GM21515 (cell line): Measurements from ENCODE around the gene ALDH3B1.

Experiments
- ATAC-seq: cut with Tn5 transposase; IDR thresholded peaks from one replicate; pipeline ENCODE4 v1.9.1; 2021; ENCODE audit not compliant: unreplicated experiment

ALDH3B1 gene

DNA sequence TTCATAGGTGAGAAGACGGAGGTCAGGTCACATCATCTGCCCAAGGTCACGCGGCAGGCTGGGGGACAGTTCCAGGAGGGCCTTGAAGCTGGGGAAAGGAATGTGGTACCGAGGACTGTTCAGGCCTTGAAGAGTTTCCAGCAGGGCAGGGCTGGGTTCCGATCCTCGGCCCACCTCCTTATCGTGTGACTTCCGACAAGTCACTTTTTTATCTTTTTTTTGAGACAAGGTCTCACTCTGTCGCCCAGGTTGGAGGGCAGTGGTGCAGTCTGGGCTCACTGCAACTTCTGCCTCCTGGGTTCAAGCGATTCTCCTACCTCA, 21.0 kb downstream of the ALDH3B1 start:
- ATAC-seq = no peak

DNA sequence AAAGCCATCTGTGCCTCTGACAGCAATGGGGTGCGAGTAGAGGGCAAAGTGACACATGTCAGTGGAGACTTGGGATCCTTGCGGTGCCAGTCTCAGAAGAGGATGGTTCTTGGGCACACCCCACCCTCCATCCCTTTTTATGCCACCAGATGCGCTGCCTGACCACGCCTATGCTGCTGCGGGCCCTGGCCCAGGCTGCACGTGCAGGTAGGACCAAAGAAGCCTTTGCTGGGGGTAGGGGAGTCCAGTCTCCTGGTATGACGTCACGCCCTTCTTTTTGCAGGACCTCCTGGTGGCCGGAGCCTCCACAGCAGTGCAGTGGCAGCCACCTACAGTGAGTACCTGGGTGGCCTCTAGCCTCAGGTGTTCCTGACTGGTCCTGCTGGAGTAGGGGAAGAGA, 21.9 kb downstream of the ALDH3B1 start:
- ATAC-seq = no peak

DNA sequence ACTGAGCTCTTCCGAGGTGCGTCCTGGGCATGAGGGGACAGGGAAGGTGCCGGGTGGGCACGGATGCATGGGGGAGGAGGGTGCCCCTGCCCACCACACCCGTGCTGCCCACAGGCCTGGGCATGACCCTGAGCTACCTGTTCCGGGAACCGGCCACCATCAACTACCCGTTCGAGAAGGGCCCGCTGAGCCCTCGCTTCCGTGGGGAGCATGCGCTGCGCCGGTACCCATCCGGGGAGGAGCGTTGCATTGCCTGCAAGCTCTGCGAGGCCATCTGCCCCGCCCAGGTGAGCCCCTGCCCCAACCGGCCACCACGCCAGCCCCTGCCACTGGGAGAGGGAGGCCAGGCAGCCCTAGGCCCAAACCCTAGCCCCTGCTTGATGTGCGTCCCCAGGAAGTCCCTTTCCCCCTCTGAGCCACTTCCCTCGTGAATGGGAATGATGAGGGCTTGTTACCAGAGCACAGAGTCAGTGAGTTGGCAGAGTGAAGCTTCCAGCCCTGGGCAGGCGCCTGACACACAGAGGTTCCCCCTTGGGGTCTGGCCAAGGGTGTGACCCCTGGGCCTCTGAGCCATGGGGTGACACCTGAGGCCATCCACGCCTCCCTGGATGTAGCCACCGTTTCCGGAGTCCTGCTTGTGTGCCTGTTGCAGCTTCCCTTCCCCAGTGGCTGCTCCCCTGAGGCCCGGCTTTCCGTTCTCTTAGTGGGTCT, 23.0 kb downstream of the ALDH3B1 start:
- ATAC-seq = no peak

DNA sequence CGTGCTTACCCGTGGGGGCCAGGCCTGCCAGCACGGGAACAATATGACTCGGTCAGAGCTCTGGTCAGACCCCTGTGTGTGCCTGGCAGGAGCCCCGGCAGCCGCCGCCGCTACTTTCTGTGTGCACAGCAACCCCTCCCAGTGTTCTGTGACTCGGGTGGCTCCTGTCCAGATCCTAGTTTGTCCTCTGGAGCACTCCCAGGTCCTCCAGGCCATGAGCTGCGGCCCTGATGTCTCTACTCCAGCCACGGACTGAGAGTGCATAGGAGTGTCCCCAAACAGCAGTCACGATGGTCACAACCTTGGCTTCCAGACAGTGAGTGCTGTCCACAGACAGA, 23.6 kb downstream of the ALDH3B1 start:
- no peak for ATAC-seq

DNA sequence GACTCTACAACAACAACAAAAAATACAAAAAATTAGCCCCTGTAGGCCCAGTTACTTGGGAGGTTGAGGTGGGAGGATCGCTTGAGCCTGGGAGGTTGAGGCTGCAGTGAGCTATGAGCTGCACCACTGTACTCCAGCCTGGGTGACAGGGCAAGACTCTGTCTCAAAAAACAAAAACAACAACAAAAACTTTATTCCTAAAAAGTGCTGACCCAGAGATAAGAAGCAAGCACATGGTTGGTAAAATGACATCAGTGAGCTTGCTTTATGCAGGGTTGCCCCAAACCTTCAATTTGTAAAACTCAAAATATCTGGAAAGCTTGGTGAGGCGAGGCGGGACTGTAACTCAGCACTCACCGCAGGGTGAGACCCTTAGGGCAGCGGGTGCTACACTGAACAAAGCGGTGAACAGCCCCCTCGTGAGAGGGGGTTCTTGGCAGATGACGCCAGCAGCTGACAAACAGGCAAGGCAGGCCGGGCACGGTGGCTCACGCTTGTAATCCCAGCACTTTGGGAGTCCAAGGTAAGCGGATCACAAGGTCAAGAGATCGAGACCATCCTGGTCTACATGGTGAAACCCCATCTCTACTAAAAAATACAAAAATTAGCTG, 25.2 kb downstream of the ALDH3B1 start:
- ATAC-seq = no peak

DNA sequence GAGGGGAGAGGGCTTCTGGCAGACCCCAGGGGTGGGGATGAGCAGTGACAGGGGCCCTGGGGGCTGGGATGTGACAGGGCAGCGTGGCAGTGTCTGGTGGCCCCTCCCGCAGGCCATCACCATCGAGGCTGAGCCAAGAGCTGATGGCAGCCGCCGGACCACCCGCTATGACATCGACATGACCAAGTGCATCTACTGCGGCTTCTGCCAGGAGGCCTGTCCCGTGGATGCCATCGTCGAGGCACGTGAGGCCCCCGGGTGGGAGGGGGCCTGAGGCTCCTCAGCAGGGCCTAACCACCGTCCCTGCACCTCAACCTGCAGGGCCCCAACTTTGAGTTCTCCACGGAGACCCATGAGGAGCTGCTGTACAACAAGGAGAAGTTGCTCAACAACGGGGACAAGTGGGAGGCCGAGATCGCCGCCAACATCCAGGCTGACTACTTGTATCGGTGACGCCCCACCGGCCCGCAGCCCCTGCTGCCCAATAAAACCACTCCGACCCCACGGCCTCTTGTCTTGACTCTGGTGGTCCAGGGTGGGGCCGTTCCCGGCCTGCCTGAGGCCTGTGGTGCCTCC, 26.1 kb downstream of the ALDH3B1 start:
- ATAC-seq = no peak

DNA sequence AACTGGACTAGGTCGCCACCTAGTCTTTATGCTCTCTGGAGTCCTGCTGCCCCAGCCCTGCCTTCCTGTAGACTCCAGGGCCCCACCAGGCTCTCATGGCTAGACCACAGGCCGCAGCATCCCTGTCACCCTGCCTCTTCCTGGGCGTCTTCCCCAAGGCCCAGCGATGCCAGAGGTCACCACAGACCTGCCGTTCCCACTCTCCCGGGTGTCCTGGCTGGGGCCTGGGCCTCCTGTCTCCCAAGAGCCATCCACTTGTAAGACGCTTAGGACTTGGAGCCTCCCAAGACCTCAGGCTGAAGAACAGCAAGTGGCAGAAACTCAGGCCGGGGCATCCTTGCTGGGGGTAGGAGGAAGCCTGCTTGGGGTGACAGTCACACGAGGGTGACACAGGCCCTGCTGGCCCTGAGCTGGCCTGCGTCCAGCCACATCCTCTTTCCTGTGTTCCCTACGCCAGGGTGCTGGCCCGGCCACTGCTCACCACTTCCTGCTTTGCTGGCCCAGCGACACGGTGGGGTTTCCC, 26.7 kb downstream of the ALDH3B1 start:
- ATAC-seq = no peak

DNA sequence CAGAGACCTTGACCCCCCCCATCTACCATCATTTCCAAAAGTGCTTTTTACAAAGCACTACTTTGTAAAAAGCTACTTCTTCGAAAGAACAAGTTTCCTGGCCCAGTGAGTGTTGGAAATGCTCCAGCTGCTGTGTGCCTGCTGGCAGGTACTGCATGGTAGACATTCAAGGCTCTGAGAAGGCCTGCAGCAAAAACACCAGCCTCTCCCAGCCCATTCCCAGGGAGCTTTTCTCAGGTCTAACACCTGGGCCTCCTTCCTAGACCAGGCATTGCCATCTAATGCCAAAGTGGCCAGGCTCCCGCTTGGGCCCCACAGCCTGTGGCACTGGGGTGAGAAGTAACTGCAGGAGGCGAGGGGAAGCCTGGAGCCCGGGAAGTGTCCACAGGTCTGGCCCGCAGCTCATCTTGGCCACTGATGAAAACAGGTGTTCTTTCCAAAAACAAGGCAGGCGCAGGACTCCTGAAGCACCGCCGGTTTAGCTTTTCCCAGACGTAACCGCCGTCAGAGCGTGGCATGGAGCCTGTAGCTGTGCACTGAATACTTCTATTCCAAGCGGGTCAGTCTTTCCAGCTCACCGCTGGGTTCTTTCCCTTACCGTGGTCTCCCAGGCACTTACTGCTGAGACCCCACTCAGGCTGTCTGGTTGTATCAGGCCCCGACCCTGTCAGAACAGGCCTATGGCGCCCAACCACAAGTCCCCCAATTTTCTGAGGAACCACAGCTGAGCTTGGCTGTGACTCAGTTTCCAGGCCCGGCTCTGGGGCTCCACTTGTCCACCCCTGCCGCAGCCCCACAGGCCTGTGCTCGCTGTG, 27.5 kb downstream of the ALDH3B1 start:
- no peak for ATAC-seq

DNA sequence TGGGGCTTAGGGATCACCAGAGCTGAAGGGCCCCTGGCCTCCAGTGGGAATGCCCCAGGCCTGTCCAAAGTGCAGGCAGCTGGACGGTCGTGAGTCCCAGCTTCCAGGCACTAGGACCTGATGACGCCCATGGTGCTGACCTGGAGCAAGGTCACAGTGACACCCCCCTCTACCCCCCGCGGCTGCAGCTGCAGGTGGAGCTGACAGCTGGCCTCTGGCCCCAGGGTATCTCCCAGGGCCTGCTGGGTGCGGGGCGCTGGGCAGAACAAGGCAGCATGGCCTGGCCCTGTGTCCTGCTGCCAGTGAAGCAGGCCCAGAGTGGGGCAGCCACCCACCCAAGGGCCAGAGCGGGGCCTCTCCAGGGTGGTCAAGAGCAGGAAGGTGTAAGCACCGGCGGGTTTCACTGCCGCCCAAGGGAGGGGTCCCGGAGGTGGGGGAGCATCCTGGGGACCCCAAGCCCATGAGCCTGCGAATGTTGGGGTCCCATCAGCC, 28.1 kb downstream of the ALDH3B1 start:
- no peak for ATAC-seq

DNA sequence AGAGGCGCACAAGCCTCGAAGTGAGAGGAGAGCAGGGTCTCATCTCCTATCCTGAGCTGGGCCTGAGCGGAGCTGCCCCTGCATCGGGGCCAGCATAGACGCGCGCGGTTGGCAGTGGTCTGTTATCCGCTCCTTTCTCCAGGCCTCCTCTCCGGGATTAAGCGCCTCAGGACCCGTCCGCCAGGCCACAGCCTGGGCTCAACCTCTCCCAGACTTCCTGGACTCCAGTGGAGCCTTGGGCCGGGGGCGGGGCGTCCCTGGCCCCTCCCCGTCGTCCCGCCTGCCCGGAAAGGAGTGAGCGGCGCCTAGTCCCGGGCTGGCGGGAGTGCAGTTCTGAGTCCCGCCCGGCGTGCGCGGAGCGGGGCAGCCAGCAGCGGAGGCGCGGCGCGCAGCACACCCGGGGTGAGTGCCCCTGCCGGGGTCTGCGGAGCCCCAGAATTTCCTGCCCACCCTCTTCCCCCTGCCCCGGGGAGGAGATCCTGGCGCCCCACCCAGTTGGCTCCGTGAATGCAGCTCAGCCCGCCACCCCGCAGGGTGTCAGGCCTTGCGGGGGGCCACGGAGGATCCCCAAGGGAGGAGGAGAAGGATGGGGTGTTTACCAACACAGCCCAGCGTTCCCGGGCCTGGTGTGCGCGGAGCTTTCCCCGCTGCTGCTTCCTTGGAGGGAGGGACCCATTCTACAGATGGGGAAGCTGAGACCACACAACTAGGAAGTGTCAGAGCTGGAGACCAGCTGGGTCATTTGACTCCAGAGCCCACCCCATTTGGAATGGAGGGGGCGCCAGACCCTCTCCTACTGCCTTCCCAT, 28.8 kb downstream of the ALDH3B1 start, which contains the start of gene TCIRG1:
TCIRG1 (plus strand) TSS at position 308 of the 808 bp plus-strand sequence. CDS start 2,247 bp downstream, outside the sequence.
- peak; percentile 39 for ATAC-seq

DNA sequence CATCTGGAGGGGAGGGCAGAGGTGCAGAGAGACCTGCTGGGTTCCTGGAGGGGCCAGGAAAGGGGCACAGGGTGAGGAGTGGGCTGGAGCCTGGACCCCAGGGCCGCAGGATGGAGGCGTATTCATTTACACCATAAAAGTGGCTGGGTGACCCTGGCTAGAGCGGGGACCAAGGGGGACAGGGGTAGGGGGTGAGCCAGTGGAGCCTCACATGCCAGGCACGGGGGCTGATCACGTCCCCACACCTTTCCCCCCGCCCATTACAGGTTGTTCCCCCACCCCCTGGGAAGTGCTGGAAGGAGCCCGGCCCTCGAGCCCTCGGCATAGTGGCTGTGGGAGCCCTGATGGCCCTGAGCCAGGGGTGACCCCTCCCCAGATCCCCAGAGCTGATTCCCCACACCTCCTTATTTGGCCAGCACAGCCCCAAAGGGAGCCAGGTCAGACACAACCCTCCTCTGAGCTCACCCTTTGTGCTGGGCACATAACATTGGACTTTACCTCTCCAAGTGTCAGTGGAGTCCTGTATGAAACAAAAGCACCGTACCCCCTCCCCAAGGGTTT, 29.5 kb downstream of the ALDH3B1 start:
- no peak for ATAC-seq

DNA sequence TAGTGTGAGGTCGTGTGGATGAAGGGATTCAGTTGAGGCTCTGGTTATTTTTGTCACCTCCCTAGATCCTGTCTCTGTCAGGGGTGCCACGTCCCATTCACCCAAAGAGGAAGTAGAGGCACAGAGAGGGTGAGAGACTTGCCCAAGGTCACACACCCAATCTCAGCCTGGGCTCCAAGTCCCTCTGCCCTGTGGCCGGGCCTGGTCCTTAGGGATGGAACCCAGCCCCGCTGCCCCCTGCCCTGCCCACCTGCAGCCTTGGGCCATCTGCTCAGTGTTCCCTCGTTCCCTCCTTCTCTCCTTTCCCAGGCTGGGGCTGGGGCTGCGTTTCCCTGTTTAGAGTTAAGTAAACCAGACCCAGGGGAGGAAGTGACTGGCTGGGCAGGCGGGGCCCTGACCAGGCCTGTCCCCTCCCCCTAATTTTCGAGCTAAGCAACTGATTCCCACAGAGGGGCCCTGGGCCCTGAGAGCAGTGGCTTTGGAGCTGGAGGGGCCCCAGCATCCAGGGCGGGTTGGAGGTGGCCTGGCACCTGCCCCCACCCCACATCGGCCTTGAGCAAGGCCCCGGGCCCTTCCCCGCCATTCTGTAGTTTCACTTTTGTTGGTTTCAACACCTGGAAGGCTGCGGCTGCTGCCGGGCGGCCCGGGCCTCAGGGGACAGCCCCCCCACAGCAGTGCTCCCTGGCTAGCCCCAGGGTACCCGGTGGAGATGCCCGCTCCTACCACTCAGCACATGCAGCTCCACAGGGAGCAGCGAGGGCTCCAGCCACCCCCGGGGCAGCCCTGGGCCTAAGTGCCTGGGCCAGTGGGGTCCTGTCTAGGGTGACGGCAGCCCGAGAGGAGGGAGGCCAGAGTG, 30.2 kb downstream of the ALDH3B1 start:
- ATAC-seq = peak; percentile 46

DNA sequence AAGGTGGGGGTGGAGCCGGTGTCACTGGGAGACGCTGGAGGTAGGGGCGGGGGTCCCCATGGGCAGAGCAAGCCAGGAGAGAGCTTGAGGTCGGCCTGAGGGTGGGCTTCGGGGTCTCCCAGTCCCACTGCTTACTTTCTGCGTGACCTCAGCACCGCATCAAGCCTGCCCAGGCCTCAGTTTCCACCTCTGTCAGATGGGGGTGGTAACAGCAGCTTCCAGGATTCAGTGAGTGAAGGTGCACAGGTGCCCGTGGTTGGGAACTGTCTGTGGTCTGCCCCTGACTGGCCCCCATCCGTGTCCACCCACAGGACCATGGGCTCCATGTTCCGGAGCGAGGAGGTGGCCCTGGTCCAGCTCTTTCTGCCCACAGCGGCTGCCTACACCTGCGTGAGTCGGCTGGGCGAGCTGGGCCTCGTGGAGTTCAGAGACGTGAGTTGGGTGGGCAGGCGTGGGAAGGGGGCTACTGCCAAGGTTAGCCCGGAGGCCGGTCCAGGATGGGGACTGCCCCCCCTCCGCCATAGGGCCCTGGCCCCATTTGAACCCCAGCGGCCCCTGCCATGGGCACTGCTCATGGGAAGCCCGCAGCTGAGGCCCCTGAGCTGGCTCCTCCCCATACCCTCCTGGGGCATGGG, 30.9 kb downstream of the ALDH3B1 start:
- no peak for ATAC-seq

DNA sequence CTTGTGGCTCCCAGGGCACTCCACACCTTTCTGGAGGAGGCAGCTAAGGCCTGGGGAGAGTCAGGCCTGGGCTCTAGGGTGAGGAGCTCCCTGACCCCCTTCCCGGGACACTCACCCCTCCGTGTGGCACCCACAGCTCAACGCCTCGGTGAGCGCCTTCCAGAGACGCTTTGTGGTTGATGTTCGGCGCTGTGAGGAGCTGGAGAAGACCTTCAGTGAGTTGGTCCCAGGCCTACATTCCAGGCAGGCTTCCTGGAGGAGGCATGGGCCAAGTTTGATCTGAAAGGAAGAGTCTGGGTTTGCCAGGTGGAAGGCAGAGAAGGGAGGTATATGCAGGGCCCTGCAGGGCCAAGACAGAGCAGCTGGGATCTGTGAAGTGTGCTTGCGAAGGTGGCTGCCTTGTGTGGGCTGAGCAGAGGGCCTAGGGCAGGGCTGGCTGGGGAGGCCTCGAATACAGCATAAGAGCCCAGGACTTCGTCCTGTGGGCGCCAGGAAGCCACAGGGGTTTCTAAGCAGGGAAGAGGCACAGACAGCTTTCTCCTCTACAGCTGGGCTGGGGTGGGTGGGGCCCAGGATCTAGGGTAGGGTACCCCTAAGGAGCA, 31.6 kb downstream of the ALDH3B1 start:
- ATAC-seq = no peak

DNA sequence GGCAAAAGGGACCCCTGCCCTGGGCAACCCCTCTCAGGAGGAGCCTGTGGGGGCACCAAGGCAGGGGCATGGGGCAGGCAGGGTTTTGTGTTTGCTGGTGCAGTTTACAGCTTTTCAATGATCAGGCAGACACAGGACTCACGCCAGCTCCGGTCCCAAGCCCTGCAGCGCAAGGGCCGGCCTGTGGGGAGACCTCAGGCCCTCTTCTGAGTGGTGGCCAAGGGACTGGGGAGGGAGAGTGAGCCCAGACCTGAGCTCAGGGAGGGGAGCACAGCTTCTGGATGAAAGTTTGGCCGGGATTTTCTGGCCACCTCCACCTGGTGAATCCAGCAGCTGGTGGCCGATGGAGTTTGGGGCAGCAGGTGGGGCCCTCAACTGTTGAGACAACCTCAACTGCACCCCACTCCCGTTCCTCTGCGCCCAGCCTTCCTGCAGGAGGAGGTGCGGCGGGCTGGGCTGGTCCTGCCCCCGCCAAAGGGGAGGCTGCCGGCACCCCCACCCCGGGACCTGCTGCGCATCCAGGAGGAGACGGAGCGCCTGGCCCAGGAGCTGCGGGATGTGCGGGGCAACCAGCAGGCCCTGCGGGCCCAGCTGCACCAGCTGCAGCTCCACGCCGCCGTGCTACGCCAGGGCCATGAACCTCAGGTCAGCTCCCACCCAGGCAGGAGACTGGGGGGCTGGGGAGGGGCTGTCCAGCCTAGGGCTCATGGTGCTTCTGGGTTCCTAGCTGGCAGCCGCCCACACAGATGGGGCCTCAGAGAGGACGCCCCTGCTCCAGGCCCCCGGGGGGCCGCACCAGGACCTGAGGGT, 32.3 kb downstream of the ALDH3B1 start:
- no peak for ATAC-seq

DNA sequence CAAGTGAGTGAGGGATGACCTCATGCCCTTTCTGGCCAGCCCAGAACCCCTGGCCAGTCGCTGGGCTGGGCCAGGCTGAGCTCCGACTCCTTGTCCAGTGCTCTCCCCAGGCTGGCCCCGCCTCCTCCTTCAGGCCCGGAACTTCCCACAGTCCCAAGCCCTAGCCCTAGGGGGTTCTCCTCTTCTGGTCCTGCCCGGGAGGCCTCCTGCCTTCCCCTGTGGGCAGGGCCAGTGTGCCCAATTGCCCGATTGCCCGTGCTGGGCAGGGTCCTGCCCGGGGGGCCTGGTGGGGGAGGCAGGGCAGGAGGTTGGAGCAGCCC, 32.9 kb downstream of the ALDH3B1 start:
- ATAC-seq = no peak

DNA sequence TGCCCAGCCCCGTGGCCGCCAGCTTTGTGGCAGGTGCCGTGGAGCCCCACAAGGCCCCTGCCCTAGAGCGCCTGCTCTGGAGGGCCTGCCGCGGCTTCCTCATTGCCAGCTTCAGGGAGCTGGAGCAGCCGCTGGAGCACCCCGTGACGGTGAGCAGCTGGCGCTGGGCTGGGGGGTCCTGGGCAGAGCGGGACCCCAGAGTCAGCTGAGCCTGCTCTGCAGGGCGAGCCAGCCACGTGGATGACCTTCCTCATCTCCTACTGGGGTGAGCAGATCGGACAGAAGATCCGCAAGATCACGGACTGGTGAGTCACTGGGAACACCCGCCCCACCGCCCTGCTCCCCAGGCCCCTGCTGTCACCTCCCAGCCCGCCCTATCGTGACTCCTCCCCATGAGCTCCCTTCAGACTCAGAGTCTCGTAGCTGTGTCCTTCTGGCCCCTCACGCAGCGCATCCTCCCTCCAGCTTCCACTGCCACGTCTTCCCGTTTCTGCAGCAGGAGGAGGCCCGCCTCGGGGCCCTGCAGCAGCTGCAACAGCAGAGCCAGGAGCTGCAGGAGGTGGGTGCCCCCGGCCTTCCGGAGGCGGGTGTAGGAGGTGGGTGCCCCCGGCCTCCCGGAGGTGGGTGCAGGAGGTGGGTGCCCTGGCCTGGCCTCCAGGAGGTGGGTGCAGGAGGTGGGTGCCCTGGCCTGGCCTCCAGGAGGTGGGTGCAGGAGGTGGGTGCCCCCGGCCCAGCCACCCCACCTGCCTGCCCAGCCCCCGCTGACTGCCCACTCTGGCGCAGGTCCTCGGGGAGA, 33.4 kb downstream of the ALDH3B1 start:
- no peak for ATAC-seq
